Medulla oblongata (tissue), 1 donor: Measurements from ENCODE around the gene GPR34.
"Not testable (repeated sequence)": the region's sequence is repeated elsewhere in the genome, so short reads cannot be mapped to it uniquely, and the experiment has no call there.

Experiments used
- DNase-seq: peaks from one replicate; pipeline ENCODE4 v3.0.0-alpha.2; 2015; ENCODE audit errors: extremely low spot score

Gene GPR34

GRCh38 chrX:41693024-41693423 lies 4.3 kb downstream of the GPR34 start:
- no peak for DNase-seq

- DNase-seq: no peak
Measured at GRCh38 chrX:41695426-41695825, 6.7 kb downstream of the GPR34 start.

- DNase-seq: no peak
Measured at GRCh38 chrX:41703574-41704029, 14.8 kb downstream of the GPR34 start.

- DNase-seq: no peak
Measured at GRCh38 chrX:41705042-41705441, 16.3 kb downstream of the GPR34 start.

- peak; percentile 50 for DNase-seq
Measured at GRCh38 chrX:41705680-41706374, 17.1 kb downstream of the GPR34 start.

GRCh38 chrX:41707218-41707617 lies 18.4 kb downstream of the GPR34 start:
- no peak for DNase-seq

- no peak for DNase-seq
Measured at GRCh38 chrX:41708486-41708885, 19.7 kb downstream of the GPR34 start.

GRCh38 chrX:41711021-41711667 lies 22.4 kb downstream of the GPR34 start:
- no peak for DNase-seq

GRCh38 chrX:41716222-41716621 lies 27.4 kb downstream of the GPR34 start:
- no peak for DNase-seq

- no peak for DNase-seq
Measured at GRCh38 chrX:41716767-41717473, 28.1 kb downstream of the GPR34 start.

GRCh38 chrX:41718481-41719235 lies 29.9 kb downstream of the GPR34 start:
- peak; percentile 74 for DNase-seq

- DNase-seq: not testable (repeated sequence)
Measured at GRCh38 chrX:41719610-41720009, 30.8 kb downstream of the GPR34 start.

- no peak for DNase-seq
Measured at GRCh38 chrX:41720125-41720779, 31.5 kb downstream of the GPR34 start.

GRCh38 chrX:41721590-41721989 lies 32.8 kb downstream of the GPR34 start:
- no peak for DNase-seq

GRCh38 chrX:41722214-41722613 lies 33.4 kb downstream of the GPR34 start:
- DNase-seq: no peak

- no peak for DNase-seq
Measured at GRCh38 chrX:41722816-41723618, 34.2 kb downstream of the GPR34 start.

GRCh38 chrX:41723826-41724225 lies 35.1 kb downstream of the GPR34 start, which contains the start of gene GPR82:
Gene GPR82 (plus strand): TSS chrX:41724181. CDS start chrX:41727027, 2,846 bp downstream.
- DNase-seq: no peak

- no peak for DNase-seq
Measured at GRCh38 chrX:41728125-41728524, 39.4 kb downstream of the GPR34 start.

- DNase-seq: no peak
Measured at GRCh38 chrX:41730081-41730480, 41.3 kb downstream of the GPR34 start.

GRCh38 chrX:41732260-41732659 lies 43.5 kb downstream of the GPR34 start:
- no peak for DNase-seq

GRCh38 chrX:41733939-41734338 lies 45.2 kb downstream of the GPR34 start:
- DNase-seq: peak; percentile 27
